HG02840 (cell line): ENCODE data around the gene TF.

Experiments used
- ATAC-seq: cut with Tn5 transposase; IDR thresholded peaks from one replicate; pipeline ENCODE4 v1.9.1; 2021; ENCODE audit warnings: mild to moderate bottlenecking, moderate library complexity, moderate number of reproducible peaks; ENCODE audit not compliant: unreplicated experiment, low FRiP score

TF gene

DNA sequence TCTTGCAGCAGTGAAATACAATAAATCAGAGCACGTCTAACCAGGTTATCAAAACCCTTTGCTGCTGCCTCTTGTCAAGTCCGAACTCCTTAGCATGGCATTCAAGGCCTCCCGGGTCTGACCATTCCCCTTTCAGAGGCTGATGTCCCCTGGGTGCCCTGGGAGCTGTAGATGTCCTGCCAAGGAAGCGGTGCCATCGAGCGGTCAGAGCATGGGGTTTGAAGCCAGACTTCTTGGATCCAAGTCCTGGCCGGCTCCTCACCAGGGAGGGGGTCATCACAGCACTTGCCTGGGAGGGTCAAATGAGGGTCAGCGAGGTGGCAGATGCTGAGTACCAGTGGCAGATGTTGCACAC, 496 bp downstream of the TF start:
- no peak for ATAC-seq

DNA sequence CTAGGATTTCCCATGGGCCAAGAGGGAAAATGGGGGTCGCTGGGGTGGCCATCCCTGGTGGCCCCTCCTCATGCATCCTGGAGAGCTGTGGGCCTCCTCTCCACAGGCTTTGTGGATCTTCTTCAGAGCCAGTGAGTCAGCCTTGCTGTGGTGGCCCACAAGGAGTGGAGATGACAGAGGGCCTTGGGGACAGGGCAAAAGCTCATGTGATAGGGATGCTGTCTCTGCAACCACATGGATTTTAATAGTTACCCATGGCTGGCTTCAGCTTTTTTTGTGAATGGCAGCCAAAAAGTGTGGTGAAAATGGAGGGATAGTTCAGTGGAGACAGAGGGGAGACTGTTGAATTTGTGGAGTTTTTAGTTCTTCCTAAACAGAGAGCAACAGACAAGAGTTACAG, 1.2 kb downstream of the TF start:
- ATAC-seq = no peak

DNA sequence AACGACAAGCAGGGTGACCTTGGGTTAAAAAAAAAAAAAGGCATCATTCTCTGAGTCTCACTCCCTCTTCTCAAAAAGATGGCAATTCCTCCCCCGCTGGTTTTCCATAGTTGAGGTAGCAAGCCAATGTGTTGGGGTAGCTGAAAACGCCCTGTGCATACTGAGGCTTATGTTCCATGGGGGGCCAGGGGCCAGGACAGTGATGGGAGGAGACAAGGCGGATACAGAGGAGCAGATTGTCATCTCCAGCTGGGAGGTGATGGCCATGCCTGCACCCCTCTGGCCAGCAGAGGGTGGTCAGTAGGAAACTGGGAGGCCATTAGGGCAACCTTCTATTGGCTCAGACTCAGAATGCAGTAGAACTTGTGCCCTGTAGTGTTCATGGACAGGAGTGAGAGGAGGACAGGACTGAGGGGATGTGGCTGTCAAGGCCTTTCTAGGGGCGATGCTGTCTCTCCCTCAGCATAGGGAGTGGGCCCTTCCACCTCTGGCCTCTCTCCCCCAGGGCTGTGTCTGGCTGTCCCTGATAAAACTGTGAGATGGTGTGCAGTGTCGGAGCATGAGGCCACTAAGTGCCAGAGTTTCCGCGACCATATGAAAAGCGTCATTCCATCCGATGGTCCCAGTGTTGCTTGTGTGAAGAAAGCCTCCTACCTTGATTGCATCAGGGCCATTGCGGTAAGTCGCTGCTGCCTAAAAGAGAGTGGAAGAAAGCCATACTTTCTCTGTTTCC, 1.9 kb downstream of the TF start:
- no peak for ATAC-seq

DNA sequence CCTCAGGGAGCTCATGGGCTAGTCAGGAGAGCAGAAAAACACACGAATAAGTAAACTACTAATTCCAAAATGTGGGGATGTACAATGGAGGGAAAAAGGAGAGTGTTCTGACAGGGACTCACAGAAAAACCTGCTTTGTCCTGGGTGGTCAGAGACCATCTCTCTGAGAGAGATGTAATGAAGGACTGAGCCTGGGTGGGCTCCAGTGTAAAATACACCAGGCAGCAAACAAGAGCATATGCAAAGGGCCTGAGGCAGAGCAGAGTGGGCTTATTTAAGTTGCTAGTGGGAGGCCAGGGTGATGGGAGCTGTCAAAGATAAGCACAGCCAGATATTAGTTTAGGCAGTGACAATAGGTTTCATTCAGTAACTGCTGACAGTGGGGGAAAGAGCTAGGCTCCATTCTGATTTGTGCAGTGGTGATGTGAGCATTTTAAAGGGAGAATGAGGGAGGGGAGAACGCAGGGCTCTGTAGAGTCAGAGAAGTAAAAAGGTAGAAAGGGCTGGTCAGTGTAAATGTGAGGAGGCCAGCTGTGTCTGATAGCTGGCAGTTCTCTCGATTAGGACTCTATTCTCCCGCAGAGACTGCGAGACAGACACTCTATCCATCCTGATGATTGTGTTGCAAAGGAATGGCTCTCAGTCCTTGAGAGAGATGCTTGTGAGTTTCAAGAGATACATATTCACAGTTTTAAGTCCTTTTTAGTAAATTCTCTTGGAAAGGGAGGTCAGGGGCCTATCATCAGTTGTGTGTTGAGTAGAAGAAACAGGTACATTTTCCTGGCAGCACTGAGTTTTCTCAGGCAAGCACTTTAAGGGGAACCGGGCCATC, 3.5 kb downstream of the TF start:
- no peak for ATAC-seq

- ATAC-seq = no peak
Measured at GRCh38 chr3:133750259-133750656, 4.1 kb downstream of the TF start.

- no peak for ATAC-seq
Measured at GRCh38 chr3:133753107-133753778, 7.0 kb downstream of the TF start.

GRCh38 chr3:133753779-133754164, 7.6 kb downstream of the TF start:
- ATAC-seq = no peak

DNA sequence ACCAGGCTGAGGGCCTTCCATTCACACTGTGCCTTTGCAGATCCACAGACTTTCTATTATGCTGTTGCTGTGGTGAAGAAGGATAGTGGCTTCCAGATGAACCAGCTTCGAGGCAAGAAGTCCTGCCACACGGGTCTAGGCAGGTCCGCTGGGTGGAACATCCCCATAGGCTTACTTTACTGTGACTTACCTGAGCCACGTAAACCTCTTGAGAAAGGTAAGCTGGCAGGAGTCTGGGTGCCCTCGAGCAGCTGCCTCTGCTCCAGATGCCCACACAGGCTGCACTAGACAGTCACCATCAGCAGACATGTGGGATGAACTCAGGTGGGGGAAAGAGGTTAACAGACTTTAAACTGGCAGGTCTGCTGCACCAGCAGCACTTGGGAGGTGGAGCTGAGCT, 8.3 kb downstream of the TF start:
- no peak for ATAC-seq

- no peak for ATAC-seq
Measured at GRCh38 chr3:133754973-133755828, 9.0 kb downstream of the TF start.

- no peak for ATAC-seq
Measured at GRCh38 chr3:133756716-133757694, 10.8 kb downstream of the TF start.

- no peak for ATAC-seq
Measured at GRCh38 chr3:133757701-133758567, 11.7 kb downstream of the TF start.

- ATAC-seq = no peak
Measured at GRCh38 chr3:133758568-133758928, 12.4 kb downstream of the TF start.

GRCh38 chr3:133758964-133759739, 13.0 kb downstream of the TF start:
- no peak for ATAC-seq

DNA sequence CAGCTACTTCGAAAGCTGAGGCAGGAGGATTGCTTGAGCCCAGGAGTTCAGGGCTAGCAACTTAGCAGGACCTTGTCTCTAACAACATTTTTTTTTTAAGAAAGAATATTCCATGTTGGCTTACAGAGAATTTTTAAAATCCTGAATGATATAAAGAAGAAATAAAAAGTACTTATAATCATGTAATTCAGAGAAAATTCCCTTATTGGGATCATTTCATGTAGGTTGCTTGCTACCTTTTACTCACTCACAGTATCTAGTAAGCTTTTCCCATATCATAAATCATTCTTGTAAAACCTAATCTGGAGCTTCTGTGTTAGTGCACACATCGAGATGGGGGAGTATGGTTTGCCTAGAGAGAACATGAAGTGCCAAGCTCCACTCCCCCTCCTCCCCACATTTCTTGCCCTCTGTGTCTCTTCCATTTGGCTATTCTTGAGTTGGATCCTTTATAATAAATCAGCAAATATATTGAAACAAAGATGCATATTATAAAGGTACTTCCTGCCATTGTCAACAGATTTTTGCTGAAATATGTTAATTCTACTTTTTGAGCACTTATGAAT, 13.6 kb downstream of the TF start:
- ATAC-seq = no peak

DNA sequence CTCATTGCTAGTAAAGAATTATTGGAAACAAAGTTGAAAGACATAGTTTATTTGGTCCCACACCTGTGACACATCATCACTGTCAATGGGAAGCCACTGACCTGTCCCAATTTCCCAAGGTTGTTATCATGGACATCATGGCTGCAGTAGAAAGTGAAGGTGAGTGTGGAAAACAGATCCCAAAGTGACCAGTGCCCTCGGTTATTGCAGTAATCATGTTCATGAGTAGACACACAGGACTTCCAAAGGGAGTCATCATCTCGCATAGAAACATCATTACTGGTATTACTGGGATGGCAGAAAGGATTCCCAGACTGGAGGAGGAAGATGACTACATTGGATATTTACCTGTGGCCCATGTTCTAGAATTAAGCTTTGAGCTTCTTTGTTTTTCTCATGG, 14.7 kb downstream of the TF start:
- no peak for ATAC-seq

DNA sequence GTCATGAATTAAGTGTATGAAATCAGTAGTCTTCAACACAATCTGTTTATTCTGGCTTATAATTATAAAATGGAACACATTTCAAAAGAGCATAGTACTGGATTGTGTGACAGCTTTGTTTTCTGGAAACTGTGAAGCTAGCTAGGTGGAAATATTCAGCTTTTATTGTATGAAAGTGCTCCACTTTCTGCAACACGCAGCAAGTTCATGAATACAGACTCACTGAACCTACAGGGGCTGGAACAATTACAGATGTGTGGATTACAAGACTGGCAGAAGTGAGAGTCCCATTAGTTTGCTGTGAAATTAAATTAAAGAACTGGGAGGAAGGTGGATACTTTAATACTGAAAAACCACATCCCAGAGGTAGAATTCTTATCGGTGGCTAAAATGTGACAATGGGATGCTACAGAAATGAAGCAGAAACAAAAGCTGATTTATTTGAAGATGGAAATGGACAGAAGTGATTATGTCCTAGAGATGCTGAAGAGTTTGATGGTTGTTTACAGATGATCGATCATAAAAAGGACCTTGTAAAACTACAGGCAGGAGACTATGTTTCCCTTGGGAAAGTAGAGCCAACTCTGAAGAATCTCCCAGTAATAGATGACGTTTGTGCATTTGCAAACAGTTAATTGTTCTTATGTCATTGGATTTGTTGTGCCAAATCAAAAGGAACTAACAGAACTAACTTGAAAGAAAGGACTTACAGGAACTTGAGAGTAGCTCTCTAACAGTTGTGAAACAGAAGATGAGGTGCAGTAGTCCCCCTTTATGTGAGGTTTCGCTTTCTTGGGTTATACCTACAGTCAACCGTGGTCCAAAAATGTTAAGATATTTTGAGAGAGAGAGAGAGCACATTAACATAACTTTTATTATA, 15.7 kb downstream of the TF start:
- no peak for ATAC-seq

DNA sequence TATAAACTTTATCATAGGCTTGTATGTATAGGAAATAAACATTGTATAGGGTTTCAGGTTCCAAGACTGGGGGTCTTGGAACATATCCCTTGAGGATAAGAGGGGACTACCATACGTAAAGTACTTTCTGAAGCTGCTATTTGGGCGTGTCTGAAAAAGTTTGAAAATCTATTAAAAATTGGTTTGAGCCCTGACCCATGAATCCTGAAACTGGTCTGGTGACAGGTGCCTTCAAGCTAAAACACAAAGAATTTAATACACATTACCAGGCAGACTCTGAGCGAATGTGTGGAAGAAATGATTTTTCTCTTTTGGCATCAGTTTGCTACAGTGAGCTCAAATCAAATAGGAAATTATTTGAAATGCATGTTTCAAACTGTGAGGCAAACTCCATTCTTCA, 16.3 kb downstream of the TF start:
- no peak for ATAC-seq
